IPS DF 19.7 (cell line): ENCODE results near the gene PRR5L.
"Not testable (repeated sequence)": the region's sequence is repeated elsewhere in the genome, so short reads cannot be mapped to it uniquely, and the experiment has no call there.

Source experiments
- DNase-seq: peaks from one replicate; pipeline ENCODE4 v3.0.0-alpha.2; 2013; ENCODE audit warnings: low read depth, low spot score

PRR5L gene

GRCh38 chr11:36459046-36459445 lies 163.0 kb downstream of the PRR5L start:
- no peak for DNase-seq

GRCh38 chr11:36460220-36460619 lies 164.1 kb downstream of the PRR5L start:
- DNase-seq = no peak

DNA sequence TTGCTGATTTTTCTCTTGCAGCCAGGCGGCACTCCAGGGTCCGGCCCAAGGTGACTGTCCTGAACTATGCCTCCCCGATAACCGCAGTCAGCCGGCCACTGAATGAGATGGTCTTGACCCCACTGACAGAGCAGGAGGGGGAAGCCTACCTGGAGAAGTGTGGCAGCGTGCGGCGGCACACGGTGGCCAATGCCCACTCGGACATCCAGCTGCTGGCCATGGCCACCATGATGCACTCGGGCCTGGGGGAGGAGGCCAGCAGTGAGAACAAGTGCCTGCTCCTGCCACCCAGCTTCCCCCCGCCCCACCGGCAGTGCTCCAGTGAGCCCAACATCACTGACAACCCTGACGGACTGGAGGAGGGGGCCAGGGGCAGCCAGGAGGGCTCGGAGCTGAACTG lies 166.2 kb downstream of the PRR5L start:
- no peak for DNase-seq

- DNase-seq = no peak
Observed at GRCh38 chr11:36463781-36464180, 167.7 kb downstream of the PRR5L start.

DNA sequence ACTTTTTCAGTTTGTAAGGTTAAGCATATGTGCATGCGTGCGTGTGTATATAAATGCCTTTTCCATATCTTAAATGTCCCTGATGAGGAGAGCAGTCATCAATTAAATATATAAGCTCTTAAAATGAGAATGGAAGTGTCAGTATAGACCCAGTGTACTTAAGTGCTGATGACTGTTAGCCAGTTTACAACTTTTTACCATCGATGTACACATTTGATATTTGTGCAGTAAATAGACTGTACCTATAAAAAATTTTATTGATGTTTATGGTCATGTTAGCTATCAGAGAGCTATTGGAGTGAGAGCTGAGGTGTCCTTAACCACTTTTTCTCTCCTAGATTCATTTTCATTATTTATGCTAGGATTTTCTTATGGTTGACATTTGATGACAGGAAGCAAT lies 168.6 kb downstream of the PRR5L start:
- no peak for DNase-seq

DNA sequence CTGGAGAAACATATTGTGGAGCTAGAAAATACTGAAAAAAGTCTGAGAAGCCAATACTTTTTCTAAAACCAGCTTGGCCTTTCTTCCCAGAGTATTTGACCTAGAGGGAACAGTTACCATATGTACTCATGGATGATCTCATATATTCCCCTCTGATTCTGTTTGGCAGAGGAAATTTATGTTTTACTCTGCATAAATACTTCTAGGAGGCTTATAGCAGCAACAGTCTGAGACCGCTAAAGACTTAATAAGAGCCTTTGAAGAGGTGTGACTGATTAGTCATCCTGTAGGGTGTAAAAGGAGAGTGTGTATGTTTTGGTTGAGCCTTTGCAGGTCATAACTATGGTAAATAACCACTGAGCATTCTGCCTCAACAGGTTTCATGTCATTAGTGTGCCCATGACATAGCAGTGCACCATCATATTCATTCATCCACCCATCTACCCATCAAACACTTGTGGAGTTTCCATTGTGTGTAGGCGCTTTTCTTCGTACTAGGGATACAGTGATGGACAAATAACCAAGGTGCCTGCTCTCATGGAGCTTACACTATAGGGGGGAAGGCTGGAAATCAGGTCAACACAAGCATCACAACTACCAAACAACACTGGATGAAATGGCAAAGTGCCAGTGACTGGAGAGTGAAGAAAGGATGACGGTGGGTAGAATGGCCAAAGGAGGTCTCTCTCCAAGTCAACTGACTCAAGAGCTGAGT lies 169.5 kb downstream of the PRR5L start:
- DNase-seq = no peak

GRCh38 chr11:36467012-36467411 lies 170.9 kb downstream of the PRR5L start:
- no peak for DNase-seq

DNA sequence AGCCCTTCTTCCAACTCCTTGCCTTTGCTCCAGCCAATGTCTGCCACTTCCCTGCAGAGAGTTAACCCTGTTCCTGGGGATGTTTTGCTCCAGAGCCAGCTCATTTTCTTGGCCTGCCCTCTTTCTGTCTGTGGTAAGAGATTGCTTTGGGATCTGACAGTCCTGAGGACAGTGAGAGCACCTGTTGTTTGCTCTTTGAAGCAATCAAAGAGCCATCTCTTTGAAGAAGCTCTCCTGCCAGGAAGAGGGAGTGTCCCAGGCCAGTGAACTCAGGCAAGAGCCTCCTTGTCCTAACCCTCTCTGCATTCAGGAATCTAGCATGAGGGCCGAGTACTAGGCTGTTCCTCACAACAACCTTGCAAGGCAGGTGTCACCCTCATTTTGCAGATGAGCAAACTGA lies 171.8 kb downstream of the PRR5L start:
- no peak for DNase-seq

DNA sequence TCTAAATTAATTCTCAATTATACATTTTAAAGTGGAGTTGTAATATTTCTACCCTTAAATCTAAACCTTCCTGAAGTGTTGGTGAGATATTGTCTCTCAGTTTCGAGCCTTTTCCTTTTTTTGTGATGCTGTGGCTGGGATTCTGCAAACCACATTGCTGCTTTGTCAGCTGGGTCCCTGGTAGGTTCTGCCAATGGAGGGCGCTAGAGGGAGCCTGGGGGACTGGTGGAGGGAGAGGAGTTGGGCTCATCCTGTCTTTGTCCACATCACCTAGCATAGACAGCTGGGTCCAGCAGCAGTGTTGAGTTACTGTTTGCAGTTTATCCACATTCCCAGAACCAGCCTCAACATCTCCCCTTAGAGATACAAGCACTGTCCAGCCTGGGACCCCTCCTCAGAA lies 173.0 kb downstream of the PRR5L start:
- DNase-seq = no peak

- DNase-seq = no peak
Observed at GRCh38 chr11:36469881-36470802, 174.1 kb downstream of the PRR5L start.

GRCh38 chr11:36471577-36471976 lies 175.5 kb downstream of the PRR5L start:
- no peak for DNase-seq

DNA sequence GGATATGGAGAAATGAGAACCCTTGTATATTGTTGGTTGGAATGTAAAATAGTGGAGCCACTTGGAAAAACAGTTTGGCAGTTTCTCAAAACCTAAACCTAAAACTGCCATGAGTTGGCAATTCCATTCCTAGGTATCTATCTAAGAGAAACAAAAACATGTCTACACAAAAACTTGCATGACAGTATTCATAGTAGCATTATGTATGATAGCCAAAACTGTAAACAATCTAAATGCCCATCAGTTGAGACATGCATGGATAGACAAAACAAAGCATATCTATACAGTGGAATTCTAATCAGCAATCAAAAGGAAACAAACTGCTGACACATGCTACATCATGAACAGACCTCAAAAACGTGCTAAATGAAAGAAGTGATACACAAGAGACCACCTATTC lies 179.1 kb downstream of the PRR5L start:
- DNase-seq = no peak

DNA sequence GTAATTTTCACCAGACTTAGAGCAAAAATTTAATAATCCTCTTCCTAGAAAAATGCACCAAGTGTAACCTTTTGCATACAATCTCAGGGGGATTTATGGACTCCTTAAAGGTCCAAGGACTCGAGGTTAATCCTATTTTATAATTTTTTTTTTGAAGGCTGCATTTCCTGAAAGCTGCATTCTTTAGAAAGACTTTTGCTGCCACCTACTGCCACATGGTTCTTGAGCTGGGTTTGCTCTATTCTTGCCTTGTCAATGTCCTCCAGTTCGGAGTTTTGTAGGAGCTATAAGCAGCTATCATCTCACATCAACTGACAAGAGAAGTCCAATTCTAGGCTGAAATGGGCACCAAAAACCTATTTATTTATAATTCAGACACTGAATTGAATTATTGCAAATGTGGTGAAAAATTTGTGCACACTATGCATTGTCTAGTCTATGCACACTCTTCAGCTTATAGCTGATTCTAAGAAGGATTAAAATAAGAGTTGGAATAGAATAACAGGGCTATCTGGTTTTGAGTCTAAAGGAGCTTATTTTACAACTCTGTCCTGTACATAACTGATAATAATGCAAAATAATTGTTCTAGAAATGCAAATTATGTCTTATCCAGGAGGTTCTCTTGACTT lies 182.7 kb downstream of the PRR5L start:
- no peak for DNase-seq

DNA sequence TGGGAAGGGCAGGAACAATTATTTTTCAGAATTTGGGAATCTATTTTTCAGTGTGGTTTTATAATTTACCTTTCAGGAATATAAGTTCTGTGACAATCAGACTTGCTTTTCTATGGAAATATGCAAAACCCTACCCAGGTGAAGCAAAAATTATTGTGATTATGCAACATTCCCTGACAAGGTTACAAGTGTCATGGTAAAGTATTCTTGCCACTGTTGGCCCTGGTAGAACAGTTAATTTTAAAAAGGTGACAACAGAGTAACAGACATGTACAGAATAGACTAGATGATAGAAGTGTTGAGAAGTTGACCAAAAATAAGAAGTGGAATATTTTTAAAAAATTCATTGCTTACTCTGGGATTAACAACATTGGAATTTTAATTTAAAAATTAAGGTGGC lies 184.7 kb downstream of the PRR5L start:
- no peak for DNase-seq

DNA sequence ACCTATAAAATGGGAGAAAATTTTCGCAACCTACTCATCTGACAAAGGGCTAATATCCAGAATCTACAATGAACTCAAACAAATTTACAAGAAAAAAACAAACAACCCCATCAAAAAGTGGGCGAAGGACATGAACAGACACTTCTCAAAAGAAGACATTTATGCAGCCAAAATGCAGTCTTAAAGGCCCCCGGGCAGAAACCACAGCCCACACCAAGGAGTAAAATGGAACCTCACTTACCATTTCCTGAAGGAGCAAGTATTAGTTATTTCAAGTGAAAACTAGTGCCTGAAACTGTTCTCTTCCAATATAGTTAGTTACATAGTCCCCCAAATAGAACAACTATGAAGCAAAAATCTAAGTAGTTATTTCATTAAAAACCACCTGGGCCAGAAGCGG lies 187.0 kb downstream of the PRR5L start:
- not testable (repeated sequence) for DNase-seq

DNA sequence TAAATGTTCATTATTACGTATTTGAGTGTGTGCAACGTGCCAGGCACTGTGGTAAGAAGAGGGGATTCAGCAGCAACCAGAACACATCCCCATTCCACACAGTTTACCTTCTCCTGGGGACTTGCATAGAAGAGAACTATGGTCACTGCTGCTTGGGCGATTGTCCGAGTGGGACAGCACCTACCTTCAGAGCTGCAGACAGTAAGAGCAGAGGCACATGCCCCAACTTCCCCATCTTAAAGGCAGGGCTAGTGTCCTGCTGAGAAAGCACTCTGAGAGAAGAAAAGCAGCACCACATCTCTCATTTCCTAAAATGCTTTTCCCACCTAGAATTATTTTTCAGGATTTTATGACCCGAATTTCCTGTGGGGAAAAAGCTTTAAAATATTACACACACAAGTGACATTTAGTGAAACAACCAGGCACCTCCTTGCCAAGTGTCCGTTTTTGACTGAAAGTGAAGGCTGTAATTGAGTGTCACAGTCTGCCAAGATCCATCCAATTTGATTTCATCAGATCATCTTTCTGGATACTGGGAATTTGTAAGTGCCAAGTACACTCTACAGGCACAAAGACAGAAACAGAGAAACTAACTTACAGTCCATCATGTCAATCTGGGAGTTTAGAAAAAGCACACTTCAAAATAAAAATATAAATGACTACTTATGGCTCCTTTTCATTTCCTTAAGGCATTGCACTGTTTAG lies 189.4 kb downstream of the PRR5L start:
- DNase-seq = no peak

DNA sequence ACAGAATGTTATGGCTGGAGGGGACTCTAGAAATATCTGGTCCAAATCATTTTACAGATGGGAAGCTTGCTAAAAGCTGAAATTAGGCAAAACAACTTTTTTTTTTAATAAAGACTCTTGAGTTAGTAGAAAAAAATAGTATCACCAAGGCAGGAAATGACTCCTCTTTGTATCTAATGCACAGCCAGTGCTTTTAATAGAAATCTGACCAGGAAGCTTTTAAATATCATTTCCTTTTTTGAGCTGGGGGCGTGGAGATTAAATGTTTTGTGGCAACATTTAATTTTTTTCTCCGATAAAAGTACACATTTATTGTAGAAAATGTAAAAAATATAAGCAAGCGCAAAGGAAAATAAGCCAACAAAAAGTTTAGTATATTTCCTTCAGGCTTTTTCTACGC lies 191.5 kb downstream of the PRR5L start:
- DNase-seq = no peak

DNA sequence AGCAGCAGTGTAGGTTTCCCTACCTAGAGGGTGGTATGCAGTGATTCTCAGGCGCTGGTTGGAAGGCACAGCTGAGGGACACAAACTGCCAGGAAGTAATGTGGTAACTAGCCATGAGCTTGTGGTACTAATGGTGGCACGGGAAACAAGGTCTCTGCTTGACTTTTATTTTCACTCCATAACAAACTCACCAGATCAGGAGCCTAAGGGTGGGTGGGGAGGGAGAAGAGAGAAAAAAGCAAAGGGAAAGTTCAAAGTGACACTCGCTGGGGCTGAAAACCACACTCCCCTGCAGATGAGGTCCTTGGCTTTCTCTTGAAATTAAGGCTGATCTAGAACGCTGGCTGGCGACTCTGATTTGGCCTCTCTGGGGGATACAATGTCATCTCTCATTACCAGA lies 192.0 kb downstream of the PRR5L start:
- no peak for DNase-seq

DNA sequence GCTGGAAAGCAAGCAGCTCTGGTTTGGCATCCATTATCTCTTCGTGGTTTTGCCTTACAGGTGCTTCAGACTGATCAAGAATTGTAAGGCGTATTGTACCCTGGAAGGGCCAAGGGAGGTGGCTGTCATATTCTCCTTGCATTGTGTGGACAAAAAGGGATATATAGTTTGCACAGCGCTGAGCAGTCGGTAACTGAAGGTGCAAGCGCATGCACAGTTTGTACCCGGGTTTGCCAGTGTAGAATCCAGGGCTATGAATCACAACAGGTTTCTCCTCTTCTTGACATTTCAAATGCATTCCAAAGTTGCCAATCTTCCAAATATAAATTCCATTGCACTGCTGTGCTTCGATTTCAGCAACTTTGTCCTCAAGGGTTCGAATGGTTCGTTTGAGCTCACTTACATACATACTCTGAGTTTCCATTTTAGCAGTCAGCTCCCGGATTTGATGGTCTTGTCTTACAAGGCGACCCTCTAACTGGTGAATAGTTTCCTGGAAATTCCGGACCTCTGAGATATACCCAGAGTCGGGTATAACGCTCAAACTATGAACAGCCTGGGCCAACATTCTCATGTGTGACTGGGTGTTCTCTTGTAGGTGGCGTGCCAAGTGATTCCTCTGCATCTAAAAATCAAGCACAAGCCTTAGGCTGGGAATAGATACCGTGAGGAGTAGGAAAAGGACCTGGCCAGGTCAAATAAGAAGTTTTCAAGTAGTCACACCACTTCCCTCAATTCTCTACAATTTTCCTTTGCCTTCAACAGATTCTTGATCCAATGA lies 194.1 kb downstream of the PRR5L start:
- no peak for DNase-seq

DNA sequence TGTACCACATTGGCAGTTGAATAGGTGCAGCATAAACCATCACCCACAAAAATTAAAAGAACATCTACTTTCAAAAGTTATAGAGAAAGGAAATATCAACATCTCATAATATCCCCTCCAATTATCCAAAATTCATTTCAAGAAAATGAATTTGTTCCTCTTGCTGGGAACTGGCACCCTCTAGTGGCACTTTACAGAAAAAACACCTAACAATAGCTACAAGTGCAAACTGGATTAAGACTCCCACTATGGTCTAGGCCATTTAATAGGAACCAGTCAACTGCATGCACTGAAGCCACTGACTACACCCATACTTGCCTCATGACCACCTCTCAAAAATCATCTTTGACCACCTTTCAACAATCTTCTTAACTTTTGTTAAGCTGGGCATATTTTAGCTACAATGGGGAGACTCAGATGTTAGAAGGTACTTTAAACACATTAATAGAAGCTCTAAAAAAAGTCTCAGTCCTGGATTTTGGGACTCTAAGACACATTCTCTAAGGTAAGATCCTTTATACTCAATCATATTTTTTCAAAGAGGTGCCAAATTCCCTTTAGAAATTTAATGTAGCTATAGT lies 196.7 kb downstream of the PRR5L start:
- no peak for DNase-seq

DNA sequence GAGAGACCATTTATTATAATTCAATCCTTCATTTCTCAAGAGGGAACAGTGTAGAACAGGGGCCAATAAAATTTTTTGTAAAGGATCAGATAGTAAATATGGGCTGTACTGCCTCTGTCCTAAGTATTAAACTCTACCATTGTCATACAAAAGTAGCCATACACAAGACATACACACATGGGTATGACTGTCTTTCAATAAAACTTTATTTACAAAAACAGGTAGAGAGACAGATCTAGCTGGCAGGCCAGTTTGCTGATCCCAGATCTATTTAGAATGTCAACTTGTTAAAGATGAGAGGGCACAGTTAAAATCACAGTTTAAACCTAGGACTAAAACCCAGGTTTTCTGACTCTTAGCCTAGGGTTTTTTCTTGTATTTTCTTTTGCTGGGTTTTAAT lies 197.2 kb downstream of the PRR5L start:
- DNase-seq = no peak
